OCI-LY7 (cell line): ENCODE measurements around the gene CLEC18B.

Source experiments
- CTCF ChIP-seq: fragments of 200-600 bp; sonication (generic); conservative IDR thresholded peaks from 2 replicates; pipeline ENCODE4 v1.5.1; 2014; ENCODE audit warnings: mild to moderate bottlenecking, antibody characterized with exemption, low read length, moderate library complexity, mixed read lengths
- EZH2phosphoT487 ChIP-seq: fragments of 200-600 bp; sonication (generic); IDR thresholded peaks from 2 replicates; pipeline ENCODE4 v1.6.1; 2018; ENCODE audit warnings: low read depth, borderline replicate concordance, mild to moderate bottlenecking, mixed run types, antibody characterized with exemption, low read length, moderate library complexity, mixed read lengths

GRCh38 chr16:74462361-74462760 lies 41.1 kb upstream of the CLEC18B start:
- TF ChIP-seq CTCF = no peak
- TF ChIP-seq EZH2phosphoT487 = no peak
